OCI-LY3 (cell line): ENCODE results near the gene VSX1.

Source experiments
- H2AFZ ChIP-seq: fragments of 200-600, 300-600 bp; shearing (Covaris generic); 2 replicates; pipeline ENCODE4 v1.6.0; 2014; ENCODE audit warnings: antibody characterized with exemption, low read depth, low read length
- H3K27ac ChIP-seq: fragments of 200-600, 300-600 bp; sonication (generic); 2 replicates; pipeline ENCODE4 v1.5.1; 2014; ENCODE audit warnings: mild to moderate bottlenecking, low read length, moderate library complexity, mixed read lengths
- H3K27me3 ChIP-seq: fragments of 200-600, 300-600 bp; sonication (generic); 2 replicates; pipeline ENCODE4 v1.6.1; 2014; ENCODE audit warnings: low read depth, low read length, mixed read lengths
- H3K36me3 ChIP-seq: fragments of 200-600, 300-600 bp; sonication (generic); replicated peaks from 2 replicates; pipeline ENCODE3; 2014; ENCODE audit warnings: low read depth, low read length, mixed read lengths
- H3K4me1 ChIP-seq: fragments of 300-600, 200-600 bp; sonication (generic); 2 replicates; pipeline ENCODE4 v1.6.1; 2014; ENCODE audit warnings: low read length, mixed read lengths
- H3K4me2 ChIP-seq: fragments of 200-600, 300-600 bp; sonication (generic); 2 replicates; pipeline ENCODE4 v1.6.1; 2014; ENCODE audit warnings: low read length, mixed read lengths
- H3K4me3 ChIP-seq: fragments of 300-600, 200-600 bp; sonication (generic); 2 replicates; pipeline ENCODE4 v1.5.1; 2014; ENCODE audit warnings: antibody characterized with exemption, mild to moderate bottlenecking, low read length, moderate library complexity
- H3K79me2 ChIP-seq: fragments of 300-600, 200-600 bp; shearing (Covaris generic); 2 replicates; pipeline ENCODE4 v1.6.1; 2014; ENCODE audit warnings: mild to moderate bottlenecking, low read length, mixed read lengths
- H3K9ac ChIP-seq: fragments of 300-600, 200-600 bp; shearing (Covaris generic); 2 replicates; pipeline ENCODE4 v1.6.0; 2014; ENCODE audit warnings: mild to moderate bottlenecking, low read length, moderate library complexity
- H3K9me3 ChIP-seq: fragments of 200-600, 300-600 bp; shearing (Covaris generic); 2 replicates; pipeline ENCODE4 v1.6.1; 2014; ENCODE audit warnings: low read length, mixed read lengths; ENCODE audit not compliant: insufficient read depth
- H4K20me1 ChIP-seq: fragments of 200-600, 300-600 bp; sonication (generic); 2 replicates; pipeline ENCODE4 v1.6.1; 2016; ENCODE audit warnings: low read length, mixed read lengths; ENCODE audit not compliant: insufficient read depth
- EZH2phosphoT487 ChIP-seq: fragments of 200-600 bp; shearing (Covaris generic); IDR thresholded peaks from 2 replicates; pipeline ENCODE4 v1.6.1; 2018; ENCODE audit warnings: antibody characterized with exemption, mixed run types, low read depth
- TF ChIP-seq, protein P1 (sequence below): fragments of 200-600, 300-600 bp; sonication (generic); IDR thresholded peaks from 2 replicates; pipeline ENCODE4 v1.5.1; 2014; ENCODE audit warnings: antibody characterized with exemption, low read length, low read depth

VSX1 gene

GRCh38 chr20:25037288-25038102 is 44.4 kb downstream of the VSX1 start:
- no peak overlapping the region for H3K4me2 ChIP-seq

DNA sequence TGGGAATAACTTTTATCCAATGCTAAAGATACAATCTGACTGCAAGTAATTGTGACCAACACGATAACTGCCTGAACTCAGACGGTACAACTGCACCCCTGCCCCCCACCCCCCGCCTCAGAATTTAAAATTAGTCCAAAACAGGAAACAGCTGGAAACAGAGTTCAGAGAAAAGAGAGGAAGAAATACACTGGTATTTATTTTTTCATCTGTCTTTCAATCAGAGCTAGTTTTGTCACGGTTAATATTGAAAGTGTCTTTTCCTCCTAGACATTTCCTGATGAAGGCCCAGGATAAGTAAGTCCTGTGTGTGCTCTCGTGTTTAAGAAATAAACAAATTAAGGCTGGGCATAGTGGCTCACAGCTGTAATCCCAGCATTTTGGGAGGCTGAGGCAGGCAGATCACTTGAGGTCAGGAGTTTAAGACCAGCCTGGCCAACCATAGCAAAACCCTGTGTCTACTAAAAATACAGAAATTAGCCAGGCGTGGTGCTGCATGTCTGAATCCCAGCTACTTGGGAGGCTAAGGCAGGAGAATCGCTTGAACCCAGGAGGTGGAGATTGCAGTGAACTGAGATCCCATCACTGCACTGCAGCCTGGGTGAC is 45.5 kb downstream of the VSX1 start:
- Histone ChIP-seq H3K9ac (peak overlapping the region; percentile 27; the same call in 1 of the 2 replicates), H2AFZ (no peak overlapping the region), H3K27ac (no peak overlapping the region), H3K36me3 (no peaks in the 10 kb centered on the region), H3K4me3 (peak overlapping the region; percentile 37), H3K4me2 (peak overlapping the region; percentile 55), H3K9me3 (no peaks in the 10 kb centered on the region), H4K20me1 (0 out of 2 replicates have a peak, but pooled peaks cover 2% of the 10 kb centered on the region), H3K4me1 (peaks cover 28% of the 10 kb centered on the region), H3K79me2 (no peaks in the 10 kb centered on the region), H3K27me3 (no peaks in the 10 kb centered on the region)
- TF ChIP-seq EZH2phosphoT487 = no peak
- TF ChIP-seq, protein P1, sequence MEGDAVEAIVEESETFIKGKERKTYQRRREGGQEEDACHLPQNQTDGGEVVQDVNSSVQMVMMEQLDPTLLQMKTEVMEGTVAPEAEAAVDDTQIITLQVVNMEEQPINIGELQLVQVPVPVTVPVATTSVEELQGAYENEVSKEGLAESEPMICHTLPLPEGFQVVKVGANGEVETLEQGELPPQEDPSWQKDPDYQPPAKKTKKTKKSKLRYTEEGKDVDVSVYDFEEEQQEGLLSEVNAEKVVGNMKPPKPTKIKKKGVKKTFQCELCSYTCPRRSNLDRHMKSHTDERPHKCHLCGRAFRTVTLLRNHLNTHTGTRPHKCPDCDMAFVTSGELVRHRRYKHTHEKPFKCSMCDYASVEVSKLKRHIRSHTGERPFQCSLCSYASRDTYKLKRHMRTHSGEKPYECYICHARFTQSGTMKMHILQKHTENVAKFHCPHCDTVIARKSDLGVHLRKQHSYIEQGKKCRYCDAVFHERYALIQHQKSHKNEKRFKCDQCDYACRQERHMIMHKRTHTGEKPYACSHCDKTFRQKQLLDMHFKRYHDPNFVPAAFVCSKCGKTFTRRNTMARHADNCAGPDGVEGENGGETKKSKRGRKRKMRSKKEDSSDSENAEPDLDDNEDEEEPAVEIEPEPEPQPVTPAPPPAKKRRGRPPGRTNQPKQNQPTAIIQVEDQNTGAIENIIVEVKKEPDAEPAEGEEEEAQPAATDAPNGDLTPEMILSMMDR = no peak

More at GRCh38 chr20:25037288-25038102, 44.4 kb downstream of the VSX1 start:
- H3K9me3 ChIP-seq = no peaks in the 10 kb centered on the region
- H3K79me2 ChIP-seq = no peaks in the 10 kb centered on the region
- 0 out of 2 replicates have a peak, but pooled peaks cover 2% of the 10 kb centered on the region for H4K20me1 ChIP-seq
- H3K27ac ChIP-seq = no peak overlapping the region
- H3K36me3 ChIP-seq = no peaks in the 10 kb centered on the region
- peaks cover 36% of the 10 kb centered on the region for H3K4me1 ChIP-seq
- TF ChIP-seq, protein P1 = no peak
- no peak for TF ChIP-seq EZH2phosphoT487
- H3K27me3 ChIP-seq = no peaks in the 10 kb centered on the region
- no peak overlapping the region for H2AFZ ChIP-seq
- H3K9ac ChIP-seq = no peak overlapping the region
- H3K4me3 ChIP-seq = no peak overlapping the region

- H3K27ac ChIP-seq = no peak overlapping the region
- peak overlapping the region; percentile 37 for H3K4me3 ChIP-seq
- no peaks in the 10 kb centered on the region for H3K36me3 ChIP-seq
- peak overlapping the region; percentile 55 for H3K4me2 ChIP-seq
- TF ChIP-seq, protein P1 = no peak
- TF ChIP-seq EZH2phosphoT487 = no peak
- peaks cover 23% of the 10 kb centered on the region for H3K4me1 ChIP-seq
- H4K20me1 ChIP-seq = no peaks in the 10 kb centered on the region
- H3K79me2 ChIP-seq = no peaks in the 10 kb centered on the region
- H2AFZ ChIP-seq = no peak overlapping the region
- no peak overlapping the region for H3K9ac ChIP-seq
- H3K9me3 ChIP-seq = no peaks in the 10 kb centered on the region
- H3K27me3 ChIP-seq = no peaks in the 10 kb centered on the region
Measured at GRCh38 chr20:25035921-25036320, 46.0 kb downstream of the VSX1 start.

- Histone ChIP-seq H3K4me2 (no peak overlapping the region), H3K27ac (no peak overlapping the region), H3K9me3 (no peaks in the 10 kb centered on the region), H3K4me1 (peaks cover 19% of the 10 kb centered on the region), H3K27me3 (no peaks in the 10 kb centered on the region), H3K79me2 (no peaks in the 10 kb centered on the region), H3K4me3 (no peak overlapping the region), H4K20me1 (no peaks in the 10 kb centered on the region), H3K9ac (no peak overlapping the region), H2AFZ (no peak overlapping the region), H3K36me3 (no peaks in the 10 kb centered on the region)
- TF ChIP-seq, protein P1 = no peak
- TF ChIP-seq EZH2phosphoT487 = no peak
Measured at GRCh38 chr20:25033924-25034300, 48.0 kb downstream of the VSX1 start.
